ENCODE data around the gene ENAH. TPM values are rescaled to one million over a fixed set of nuclear protein-coding genes. Genes with fewer than 3 reads are reported as not detected.
"Not testable (repeated sequence)": the region's sequence is repeated elsewhere in the genome, so short reads cannot be mapped to it uniquely, and the experiment has no call there.

ENAH gene
- total RNA-seq, 4 donors from 2014 or later, result 18.7 to 60.7 (median 30.5) TPM

DNA sequence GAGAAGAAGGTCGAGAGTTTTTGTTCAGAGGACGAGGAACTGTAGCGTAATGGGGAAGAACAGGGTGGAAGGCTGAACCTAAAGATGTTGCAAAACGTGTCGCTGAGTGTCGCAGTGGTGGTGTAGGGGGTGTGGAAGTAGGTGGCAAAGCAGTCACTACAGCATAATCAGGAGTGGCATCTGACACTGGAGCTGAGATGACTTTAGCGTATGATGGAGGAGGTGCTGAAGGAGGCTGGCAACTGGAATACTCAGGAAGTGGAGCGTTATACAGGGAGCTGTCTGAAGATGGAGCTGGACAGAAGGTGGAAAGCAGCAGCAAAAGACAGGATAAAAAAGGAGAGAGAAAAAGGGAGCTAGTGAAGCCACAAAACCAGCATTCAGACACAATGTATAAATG is 135.2 kb downstream of the ENAH start:
- ATAC-seq (ENCODE audit: low FRiP score), result no peak
- TF ChIP-seq, protein P1, sequence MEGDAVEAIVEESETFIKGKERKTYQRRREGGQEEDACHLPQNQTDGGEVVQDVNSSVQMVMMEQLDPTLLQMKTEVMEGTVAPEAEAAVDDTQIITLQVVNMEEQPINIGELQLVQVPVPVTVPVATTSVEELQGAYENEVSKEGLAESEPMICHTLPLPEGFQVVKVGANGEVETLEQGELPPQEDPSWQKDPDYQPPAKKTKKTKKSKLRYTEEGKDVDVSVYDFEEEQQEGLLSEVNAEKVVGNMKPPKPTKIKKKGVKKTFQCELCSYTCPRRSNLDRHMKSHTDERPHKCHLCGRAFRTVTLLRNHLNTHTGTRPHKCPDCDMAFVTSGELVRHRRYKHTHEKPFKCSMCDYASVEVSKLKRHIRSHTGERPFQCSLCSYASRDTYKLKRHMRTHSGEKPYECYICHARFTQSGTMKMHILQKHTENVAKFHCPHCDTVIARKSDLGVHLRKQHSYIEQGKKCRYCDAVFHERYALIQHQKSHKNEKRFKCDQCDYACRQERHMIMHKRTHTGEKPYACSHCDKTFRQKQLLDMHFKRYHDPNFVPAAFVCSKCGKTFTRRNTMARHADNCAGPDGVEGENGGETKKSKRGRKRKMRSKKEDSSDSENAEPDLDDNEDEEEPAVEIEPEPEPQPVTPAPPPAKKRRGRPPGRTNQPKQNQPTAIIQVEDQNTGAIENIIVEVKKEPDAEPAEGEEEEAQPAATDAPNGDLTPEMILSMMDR (IDR thresholded peaks at IDR 0.05), result no peak

DNA sequence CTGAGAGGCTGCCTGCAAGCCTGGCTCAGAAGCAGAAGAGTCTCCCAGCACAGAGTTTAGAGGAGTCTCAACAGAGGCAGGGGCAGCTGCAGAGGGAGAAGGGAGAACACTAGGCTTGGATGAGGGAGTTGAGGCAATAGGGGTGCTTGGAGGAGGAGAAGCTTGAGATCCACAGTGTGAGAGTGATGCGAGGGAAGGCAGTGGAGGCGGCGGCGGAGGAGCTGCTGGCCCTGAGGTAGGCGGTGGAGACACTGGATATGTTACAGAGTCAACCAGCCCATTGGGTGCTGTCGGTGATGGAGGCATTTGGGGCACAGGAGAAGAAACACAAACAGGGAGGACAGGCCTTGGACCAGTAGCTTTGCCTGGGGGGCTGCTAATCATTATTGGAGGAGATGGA is 135.7 kb downstream of the ENAH start:
- TF ChIP-seq, protein P1 (IDR thresholded peaks at IDR 0.05), result no peak
- no peak for ATAC-seq (ENCODE audit: low FRiP score)
- DNase-seq (ENCODE audit: low spot score), result no peak

More for the DNA sequence above, 135.2 kb downstream of the ENAH start:
- DNase-seq (ENCODE audit: low spot score), result no peak

DNA sequence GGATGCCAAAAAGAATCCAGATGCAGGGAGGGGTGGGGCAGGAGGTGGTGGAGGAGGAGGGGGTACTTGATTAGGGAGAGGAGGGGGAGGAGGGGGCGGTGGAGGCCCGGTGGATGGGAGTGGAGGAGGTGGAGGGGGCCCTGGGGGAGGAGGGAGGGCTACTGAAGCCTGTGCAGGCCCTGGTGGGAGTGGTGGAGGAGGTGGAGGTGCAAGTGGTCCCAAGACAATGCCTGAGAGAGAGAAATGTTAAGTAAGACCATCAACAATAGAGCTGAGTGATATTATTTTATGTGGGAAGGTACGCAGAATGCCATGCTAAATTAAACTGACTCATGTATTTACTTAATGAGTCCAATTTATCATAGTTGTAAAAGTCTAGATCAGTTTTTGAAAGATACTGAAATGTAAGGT is 138.2 kb downstream of the ENAH start:
- ATAC-seq (ENCODE audit: low FRiP score), result no peak
- DNase-seq (ENCODE audit: low spot score), result no peak
- TF ChIP-seq, protein P1 (IDR thresholded peaks at IDR 0.05), result no peak

DNA sequence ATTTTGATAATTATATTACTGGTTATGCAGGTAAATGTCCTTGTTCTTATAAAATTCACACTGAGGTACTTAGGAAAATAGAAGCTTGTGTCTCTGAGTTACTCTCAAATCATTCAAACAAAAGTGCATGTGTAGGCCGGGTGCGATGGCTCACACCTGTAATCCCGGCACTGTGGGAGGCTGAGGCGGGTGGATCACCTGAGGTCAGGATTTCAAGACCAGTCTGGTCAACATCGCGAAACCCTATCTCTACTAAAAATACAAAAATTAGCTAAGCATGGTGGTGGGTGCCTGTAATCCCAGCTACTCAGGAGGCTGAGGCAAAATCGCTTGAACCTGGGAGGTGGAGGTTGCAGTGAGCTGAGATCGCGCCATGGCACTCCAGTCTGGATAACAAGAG is 139.3 kb downstream of the ENAH start:
- not testable (repeated sequence) for DNase-seq (ENCODE audit: low spot score); ATAC-seq (ENCODE audit: low FRiP score)

DNA sequence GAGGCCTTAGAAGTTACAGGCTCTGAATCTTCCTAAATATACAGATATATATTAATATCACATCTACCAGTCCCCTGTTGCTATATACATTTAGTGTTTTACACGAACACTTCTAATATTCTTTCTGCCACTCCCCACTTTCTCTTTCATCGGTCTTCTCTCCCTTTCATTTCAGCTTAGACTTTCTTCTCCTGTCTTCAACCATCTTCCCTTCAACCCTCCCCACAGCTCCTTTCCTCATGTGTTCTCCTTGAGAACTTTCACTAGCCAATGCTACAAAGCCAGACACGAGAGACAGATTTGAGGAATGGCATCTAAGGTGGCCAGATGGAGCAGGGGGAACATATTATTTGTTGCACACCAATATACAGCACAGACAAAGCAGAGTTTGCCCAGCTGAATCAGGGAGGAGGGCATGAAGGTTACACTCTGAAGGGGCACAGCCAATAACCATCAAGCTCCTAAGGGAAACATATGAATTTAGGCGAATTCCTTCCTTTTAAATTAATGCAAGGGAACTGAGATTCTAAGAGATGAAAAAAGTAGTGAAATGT is 141.0 kb downstream of the ENAH start:
- DNase-seq (ENCODE audit: low spot score) (no peak), ATAC-seq (ENCODE audit: low FRiP score) (no peak)
- TF ChIP-seq, protein P1 (IDR thresholded peaks at IDR 0.05), result no peak

DNA sequence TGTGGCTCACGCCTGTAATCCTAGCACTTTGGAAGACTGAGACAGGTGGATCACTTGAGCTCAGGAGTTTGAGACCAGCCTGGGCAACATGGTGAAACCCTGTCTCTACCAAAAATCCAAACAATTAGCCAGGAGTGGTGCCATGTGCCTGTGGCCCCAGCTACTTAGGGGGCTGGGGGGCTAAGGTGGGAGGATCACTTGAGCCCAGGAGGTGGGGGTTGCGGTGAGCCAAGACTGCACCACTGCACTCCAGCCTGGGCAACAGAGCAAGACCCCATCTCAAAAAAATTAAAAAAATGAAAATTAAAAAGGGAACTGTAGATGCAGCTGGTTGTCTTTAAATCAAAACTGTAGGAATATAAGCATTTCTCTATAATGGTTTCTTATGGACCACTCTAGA is 142.2 kb downstream of the ENAH start:
- ATAC-seq (ENCODE audit: low FRiP score); DNase-seq (ENCODE audit: low spot score): not testable (repeated sequence)

DNA sequence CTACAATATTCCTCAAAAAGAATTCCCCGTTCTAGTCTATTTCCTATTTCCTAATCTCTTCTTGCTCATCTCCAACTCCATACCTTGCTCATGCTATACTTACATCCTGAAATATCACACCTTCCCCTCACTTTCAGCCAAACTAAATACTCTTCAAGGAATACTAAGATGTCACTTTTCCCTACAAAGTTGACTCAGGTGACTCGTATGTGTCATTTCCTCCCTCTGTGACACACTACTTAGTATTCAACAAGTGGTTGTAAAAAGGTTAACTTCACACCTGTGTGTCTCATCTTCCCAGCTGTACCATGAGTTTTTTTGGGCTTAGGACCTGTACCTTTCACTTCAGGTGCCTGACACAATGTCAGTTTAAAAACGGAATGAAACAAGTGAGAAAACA is 143.2 kb downstream of the ENAH start:
- ATAC-seq (ENCODE audit: low FRiP score) (no peak), DNase-seq (ENCODE audit: low spot score) (no peak)

DNA sequence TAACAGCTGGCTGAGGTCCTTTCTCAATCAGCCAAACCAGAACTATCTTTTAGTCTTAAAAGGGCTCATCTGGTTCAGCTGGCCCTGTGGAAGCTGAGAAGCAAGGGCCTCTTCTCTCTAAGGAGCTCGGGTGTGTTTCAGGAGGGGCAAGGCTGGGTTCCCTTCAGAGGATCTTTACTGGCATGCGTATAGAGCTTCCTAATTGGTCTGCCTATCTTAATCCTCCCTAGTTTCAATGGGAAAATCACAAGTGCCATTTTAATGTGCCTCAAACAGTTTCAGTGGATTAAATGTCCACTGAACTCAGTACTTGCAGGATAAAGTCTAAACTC is 143.6 kb downstream of the ENAH start:
- TF ChIP-seq, protein P1 (IDR thresholded peaks at IDR 0.05), result no peak
- ATAC-seq (ENCODE audit: low FRiP score) (no peak), DNase-seq (ENCODE audit: low spot score) (no peak)

More for the DNA sequence above, 143.2 kb downstream of the ENAH start:
- TF ChIP-seq, protein P1 (IDR thresholded peaks at IDR 0.05), result no peak
